Adrenal gland (tissue), 12 donors: Measurements from ENCODE around the gene GABARAPL1. TPM values are rescaled to one million over a fixed set of nuclear protein-coding genes. Genes with fewer than 3 reads are reported as not detected.
"Not testable (repeated sequence)": the region's sequence is repeated elsewhere in the genome, so short reads cannot be mapped to it uniquely, and the experiment has no call there.

Source experiments
- DNase-seq, 7 donors: peaks; one replicate each; pipeline ENCODE4 v3.0.0-alpha.2; 2019 to 2020
- H3K27ac ChIP-seq, 5 donors: fragments of 200-600 bp; sonication (generic) in 4 of 5; 1 replicate in 3 of 5; 2 replicates in 2 of 5; pipeline versions ENCODE4 v1.5.1 to v1.8.0; 2016 to 2020; ENCODE audit warnings: mild to moderate bottlenecking in 1 of 5
- H3K27me3 ChIP-seq: fragments of 200-600 bp; 2 replicates; pipeline ENCODE4 v1.8.0; 2021
- H3K36me3 ChIP-seq, 2 donors: fragments of 200-600 bp; replicated peaks in 1 of 2; 1 replicate in 1 of 2; 2 replicates in 1 of 2; pipeline versions ENCODE4 v1.5.1 to v1.8.0; 2018 to 2022
- H3K4me1 ChIP-seq, 2 donors: fragments of 200-600 bp; replicated peaks in 1 of 2; 1 replicate in 1 of 2; 2 replicates in 1 of 2; pipeline versions ENCODE4 v1.5.1 to v1.8.0; 2018 to 2021
- H3K4me3 ChIP-seq, 4 donors: fragments of 200-600 bp; sonication (generic) in 3 of 4; one replicate each; pipeline ENCODE4 v1.5.1; 2016 to 2018
- H3K9me3 ChIP-seq, 3 donors: fragments of 200-600 bp; sonication (generic) in 1 of 3; replicated peaks in 1 of 3; 1 replicate in 2 of 3; 2 replicates in 1 of 3; pipeline versions ENCODE4 v1.5.1 to v1.8.0; 2016 to 2021
- CTCF ChIP-seq, 6 experiments: fragments of 450-650 bp in 4 of 6; fragments of 200-600 bp in 2 of 6; sonication (generic) in 1 of 6; IDR thresholded peaks; 1 replicate in 5 of 6; 2 replicates in 1 of 6; pipeline versions ENCODE4 v1.5.1 to v1.8.0; 2016 to 2021; ENCODE audit warnings: antibody characterized with exemption in 6 of 6, mild to moderate bottlenecking in 2 of 6, moderate library complexity in 1 of 6
- POLR2A ChIP-seq, 2 donors: fragments of 450-650 bp; IDR thresholded peaks; one replicate each; pipeline ENCODE4 v1.6.1; 2017; ENCODE audit warnings: antibody characterized with exemption in 2 of 2, mild to moderate bottlenecking in 2 of 2, moderate library complexity in 1 of 2
- WGBS, 4 donors: extraction: QIAGEN DNeasy Blood & Tissue Kit in 2 of 4; methylation state at CpG; one replicate each; pipeline versions ENCODE4 v1.1.5 to v1.1.7; 2013 to 2017; 5-methylcytosine and 5-hydroxymethylcytosine counted together
- intact Hi-C, 2 donors: fragments of 100-400 bp; cut with DNase I; formaldehyde crosslinking; loops; one replicate each; pipeline versions ENCODE4 v1.14.1 to v1.15.0; 2022 to 2023
- polyA plus RNA-seq, 3 donors: library from polyadenylated mRNA; stranded (reverse); fragments of 200-250 nt in 2 of 3; fragments of 350-450 nt in 1 of 3; fragmentation: Illumina TruSeq in 1 of 3; extraction: RNeasy Lipid Tissue Mini Kit (QIAGEN cat#74804) in 1 of 3; gene quantifications; one replicate each; pipeline ENCODE4 v1.2.3, GENCODE V29; 2013 to 2014
- total RNA-seq, 9 donors: library from RNA; depleted of rRNA in 4 of 9; stranded (reverse); fragments of >200 nt in 4 of 9; fragments of 120-200 nt in 1 of 9; fragmentation: NEBNext Ultra II Directional in 1 of 9; extraction: Animal tissue kit (Norgen Biotek cat#: 25700) in 1 of 9; gene quantifications; one replicate each; pipeline versions ENCODE4 v1.1.0 to v1.2.4, GENCODE V29; 2013 to 2023
- donor health status: healthy with polysubstance abuse.
- donor health status: Bipolar disorder and iron deficiency.
- donor health status: DM: yes; HTN: yes; CAD: no.
- donor health status: DM: no; HTN: no; CAD: no.
- donor health status: DM: no; HTN: no; CAD: no.
- donor health status: DM: yes; HTN: yes; CAD: no.

The GABARAPL1 gene
- total and polyA plus RNA-seq, 12 donors, result 58.2 to 260 (median 89.4) TPM

GRCh38 chr12:10182354-10183049, 30.2 kb upstream of the GABARAPL1 start:
- Histone ChIP-seq H3K4me1 (no peaks in the 10 kb centered on the region), H3K36me3 (no peaks in the 10 kb centered on the region), H3K27ac (peak overlapping the region in 1 of 5 donors; percentile 60), H3K9me3 (no peaks in the 10 kb centered on the region), H3K27me3 (no peaks in the 10 kb centered on the region), H3K4me3 (no peak overlapping the region)
- no peak for DNase-seq
- WGBS, 4 donors, result 39 to 50% (median 42%) methylated on average over 5 of the region's 5 CpGs
- intact Hi-C loops, result no loop called here
- TF ChIP-seq POLR2A (IDR thresholded peaks at IDR 0.05), result no peak
- TF ChIP-seq CTCF (IDR thresholded peaks at IDR 0.05), result no peak

GRCh38 chr12:10184261-10184843, 28.3 kb upstream of the GABARAPL1 start:
- H3K9me3 ChIP-seq, result no peaks in the 10 kb centered on the region
- peak in 2 of 7 donors; percentile 14 to 18 for DNase-seq
- no peak overlapping the region for H3K27ac ChIP-seq
- no peak for TF ChIP-seq POLR2A (IDR thresholded peaks at IDR 0.05)
- TF ChIP-seq CTCF (IDR thresholded peaks at IDR 0.05), result no peak
- H3K27me3 ChIP-seq, result no peaks in the 10 kb centered on the region
- WGBS, 4 donors, result 56 to 60% (median 58%) methylated on average over 5 to 7 of the region's 7 CpGs
- no peak overlapping the region for H3K4me3 ChIP-seq
- intact Hi-C loops, result no loop called here
- no peaks in the 10 kb centered on the region for H3K36me3 ChIP-seq
- H3K4me1 ChIP-seq, result no peaks in the 10 kb centered on the region

- Histone ChIP-seq H3K4me1 (no peaks in the 10 kb centered on the region), H3K9me3 (no peaks in the 10 kb centered on the region), H3K27me3 (no peaks in the 10 kb centered on the region), H3K36me3 (no peaks in the 10 kb centered on the region), H3K27ac (peak overlapping the region in 1 of 5 donors; percentile 12), H3K4me3 (no peak overlapping the region)
- DNase-seq, result peak; percentile 34 to 69 (median 49)
- intact Hi-C loops, result no loop called here
- TF ChIP-seq CTCF (IDR thresholded peaks at IDR 0.05), result no peak
- TF ChIP-seq POLR2A (IDR thresholded peaks at IDR 0.05), result no peak
- 58 to 78% (median 70%) methylated on average over 11 of the region's 11 CpGs for WGBS, 4 donors
Measured at GRCh38 chr12:10186299-10186698, 26.4 kb upstream of the GABARAPL1 start.

GRCh38 chr12:10186958-10187357, 25.7 kb upstream of the GABARAPL1 start:
- H3K27ac ChIP-seq, H3K4me1 ChIP-seq, H3K4me3 ChIP-seq, H3K9me3 ChIP-seq, H3K27me3 ChIP-seq, H3K36me3 ChIP-seq, intact Hi-C loops: not testable (repeated sequence)
- DNase-seq, result peak in 1 of 7 donors; percentile 21
- 70 to 77% (median 73%) methylated on average over 6 of the region's 6 CpGs for WGBS, 4 donors
